OCI-LY7 (cell line): ENCODE results near the gene TMPRSS6.

ENCODE experiments used
- EZH2phosphoT487 ChIP-seq: fragments of 200-600 bp; sonication (generic); IDR thresholded peaks from 2 replicates; pipeline ENCODE4 v1.6.1; 2018; ENCODE audit warnings: low read depth, borderline replicate concordance, mild to moderate bottlenecking, mixed run types, antibody characterized with exemption, low read length, moderate library complexity, mixed read lengths
- TF ChIP-seq, protein P1 (sequence below): fragments of 200-600 bp; sonication (generic); conservative IDR thresholded peaks from 2 replicates; pipeline ENCODE4 v1.5.1; 2014; ENCODE audit warnings: mild to moderate bottlenecking, antibody characterized with exemption, low read length, moderate library complexity, mixed read lengths

GRCh38 chr22:37052386-37053309, 56.9 kb downstream of the TMPRSS6 start:
- TF ChIP-seq, protein P1, sequence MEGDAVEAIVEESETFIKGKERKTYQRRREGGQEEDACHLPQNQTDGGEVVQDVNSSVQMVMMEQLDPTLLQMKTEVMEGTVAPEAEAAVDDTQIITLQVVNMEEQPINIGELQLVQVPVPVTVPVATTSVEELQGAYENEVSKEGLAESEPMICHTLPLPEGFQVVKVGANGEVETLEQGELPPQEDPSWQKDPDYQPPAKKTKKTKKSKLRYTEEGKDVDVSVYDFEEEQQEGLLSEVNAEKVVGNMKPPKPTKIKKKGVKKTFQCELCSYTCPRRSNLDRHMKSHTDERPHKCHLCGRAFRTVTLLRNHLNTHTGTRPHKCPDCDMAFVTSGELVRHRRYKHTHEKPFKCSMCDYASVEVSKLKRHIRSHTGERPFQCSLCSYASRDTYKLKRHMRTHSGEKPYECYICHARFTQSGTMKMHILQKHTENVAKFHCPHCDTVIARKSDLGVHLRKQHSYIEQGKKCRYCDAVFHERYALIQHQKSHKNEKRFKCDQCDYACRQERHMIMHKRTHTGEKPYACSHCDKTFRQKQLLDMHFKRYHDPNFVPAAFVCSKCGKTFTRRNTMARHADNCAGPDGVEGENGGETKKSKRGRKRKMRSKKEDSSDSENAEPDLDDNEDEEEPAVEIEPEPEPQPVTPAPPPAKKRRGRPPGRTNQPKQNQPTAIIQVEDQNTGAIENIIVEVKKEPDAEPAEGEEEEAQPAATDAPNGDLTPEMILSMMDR: no peak
- TF ChIP-seq EZH2phosphoT487: no peak
